ENCODE results near the gene ACTG1.

ACTG1 gene

GRCh38 chr17:81468770-81469121 lies 43.9 kb downstream of the ACTG1 start:
- DNase-seq (ENCODE audit: low read depth in 2 of 2): no peak
- TF ChIP-seq CTCF (IDR thresholded peaks at IDR 0.05; ENCODE audit: low read depth, low read length): no peak
- H3K4me3 ChIP-seq (replicated peaks in 1 of 2; ENCODE audit: low read depth in 2 of 2, low read length in 2 of 2): no peak overlapping the region

- H3K4me3 ChIP-seq (replicated peaks in 1 of 2; ENCODE audit: low read depth in 2 of 2, low read length in 2 of 2): no peak overlapping the region
- TF ChIP-seq CTCF (IDR thresholded peaks at IDR 0.05; ENCODE audit: low read depth, low read length): no peak
- no peak for DNase-seq (ENCODE audit: low read depth in 2 of 2)
These were observed 44.4 kb downstream of the ACTG1 start for GRCh38 chr17:81468111-81468769.

GRCh38 chr17:81466564-81467472 lies 45.8 kb downstream of the ACTG1 start:
- DNase-seq (ENCODE audit: low read depth in 2 of 2): no peak
- H3K4me3 ChIP-seq (replicated peaks in 1 of 2; ENCODE audit: low read depth in 2 of 2, low read length in 2 of 2): no peak overlapping the region
- no peak for TF ChIP-seq CTCF (IDR thresholded peaks at IDR 0.05; ENCODE audit: low read depth, low read length)

- H3K4me3 ChIP-seq (replicated peaks in 1 of 2; ENCODE audit: low read depth in 2 of 2, low read length in 2 of 2): no peak overlapping the region
- DNase-seq (ENCODE audit: low read depth in 2 of 2): no peak
- TF ChIP-seq CTCF (IDR thresholded peaks at IDR 0.05; ENCODE audit: low read depth, low read length): no peak
These were observed 46.7 kb downstream of the ACTG1 start for GRCh38 chr17:81465910-81466309.

- TF ChIP-seq CTCF (IDR thresholded peaks at IDR 0.05; ENCODE audit: low read depth, low read length): no peak
- no peak overlapping the region for H3K4me3 ChIP-seq (replicated peaks in 1 of 2; ENCODE audit: low read depth in 2 of 2, low read length in 2 of 2)
- DNase-seq (ENCODE audit: low read depth in 2 of 2): no peak
These were observed 48.0 kb downstream of the ACTG1 start for GRCh38 chr17:81464586-81464985.

GRCh38 chr17:81463506-81463905 lies 49.1 kb downstream of the ACTG1 start:
- no peak overlapping the region for H3K4me3 ChIP-seq (replicated peaks in 1 of 2; ENCODE audit: low read depth in 2 of 2, low read length in 2 of 2)
- no peak for TF ChIP-seq CTCF (IDR thresholded peaks at IDR 0.05; ENCODE audit: low read depth, low read length)
- no peak for DNase-seq (ENCODE audit: low read depth in 2 of 2)

Measured in cardiac fibroblast (primary cell).